Measurements from ENCODE around the gene STRBP.

- no peak for TF ChIP-seq TAF1 (IDR thresholded peaks at IDR 0.05; ENCODE audit: borderline replicate concordance, insufficient read depth, low read length)
- no peak for TF ChIP-seq POLR2AphosphoS5 (IDR thresholded peaks at IDR 0.05; ENCODE audit: low read depth, low read length)
- TF ChIP-seq REST (IDR thresholded peaks at IDR 0.05; ENCODE audit: insufficient read depth in 1 of 2, low read depth in 2 of 2, low read length in 2 of 2): no peak
- TF ChIP-seq SIN3A (IDR thresholded peaks at IDR 0.05; ENCODE audit: borderline replicate concordance, insufficient read depth, low read length): no peak
- TF ChIP-seq FOXP2 (optimal IDR thresholded peaks at IDR 0.05; ENCODE audit: borderline replicate concordance, extremely low read depth, extremely low read length, insufficient read depth): no peak
Observed at GRCh38 chr9:123266655-123267399, 1.6 kb downstream of the STRBP start.

Measured in PFSK-1 (cell line).